Body of pancreas (tissue), 4 donors: ENCODE results near the gene IL20RA.

Experiments used
- POLR2A ChIP-seq, 3 donors: fragments of 450-650 bp; IDR thresholded peaks; one replicate each; pipeline ENCODE4 v1.6.1; 2016; ENCODE audit warnings: antibody characterized with exemption in 3 of 3, mild to moderate bottlenecking in 2 of 3
- TF ChIP-seq, protein P1 (sequence below), 7 experiments: fragments of 450-650 bp in 4 of 7; fragments of 200-600 bp in 3 of 7; sonication (generic) in 3 of 7; IDR thresholded peaks; one replicate each; pipeline ENCODE4 v1.5.1; 2016 to 2019; ENCODE audit warnings: antibody characterized with exemption in 7 of 7

DNA sequence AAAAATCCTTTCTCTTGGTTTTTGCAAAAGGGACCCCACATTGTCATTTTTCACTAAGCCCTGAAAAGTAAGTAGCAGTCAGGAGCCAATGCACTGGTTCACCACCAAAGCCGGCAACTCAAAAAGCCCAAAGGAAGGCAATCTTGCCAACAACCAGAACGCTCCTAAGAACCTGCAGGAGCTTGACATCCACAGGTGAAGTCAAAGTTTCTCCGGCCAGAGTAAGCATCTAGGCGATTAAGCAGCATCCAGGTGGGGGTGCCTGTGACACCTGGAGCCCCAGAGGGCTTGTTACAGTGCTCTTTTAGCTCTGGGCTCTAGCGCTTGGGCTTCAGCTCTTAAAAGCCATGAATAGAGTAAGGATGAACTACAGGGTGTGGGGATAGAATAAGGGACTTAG is 86.6 kb downstream of the IL20RA start:
- TF ChIP-seq, protein P1, sequence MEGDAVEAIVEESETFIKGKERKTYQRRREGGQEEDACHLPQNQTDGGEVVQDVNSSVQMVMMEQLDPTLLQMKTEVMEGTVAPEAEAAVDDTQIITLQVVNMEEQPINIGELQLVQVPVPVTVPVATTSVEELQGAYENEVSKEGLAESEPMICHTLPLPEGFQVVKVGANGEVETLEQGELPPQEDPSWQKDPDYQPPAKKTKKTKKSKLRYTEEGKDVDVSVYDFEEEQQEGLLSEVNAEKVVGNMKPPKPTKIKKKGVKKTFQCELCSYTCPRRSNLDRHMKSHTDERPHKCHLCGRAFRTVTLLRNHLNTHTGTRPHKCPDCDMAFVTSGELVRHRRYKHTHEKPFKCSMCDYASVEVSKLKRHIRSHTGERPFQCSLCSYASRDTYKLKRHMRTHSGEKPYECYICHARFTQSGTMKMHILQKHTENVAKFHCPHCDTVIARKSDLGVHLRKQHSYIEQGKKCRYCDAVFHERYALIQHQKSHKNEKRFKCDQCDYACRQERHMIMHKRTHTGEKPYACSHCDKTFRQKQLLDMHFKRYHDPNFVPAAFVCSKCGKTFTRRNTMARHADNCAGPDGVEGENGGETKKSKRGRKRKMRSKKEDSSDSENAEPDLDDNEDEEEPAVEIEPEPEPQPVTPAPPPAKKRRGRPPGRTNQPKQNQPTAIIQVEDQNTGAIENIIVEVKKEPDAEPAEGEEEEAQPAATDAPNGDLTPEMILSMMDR (IDR thresholded peaks at IDR 0.05) = no peak
- no peak for TF ChIP-seq POLR2A (IDR thresholded peaks at IDR 0.05)
